AG09319 (cell line): Measurements from ENCODE around the gene ANKRD31.
A peak's percentile ranks its signal among the peaks of the same experiment; 100 is the strongest.
"Not testable (repeated sequence)": the region's sequence is repeated elsewhere in the genome, so short reads cannot be mapped to it uniquely, and the experiment has no call there.

ENCODE experiments used
- DNase-seq: peaks from one replicate; pipeline ENCODE4 v3.0.0-alpha.2; 2010; ENCODE audit warnings: low read depth; ENCODE audit errors: extremely low read depth
- TF ChIP-seq, protein P1 (sequence below): IDR thresholded peaks from 2 replicates; pipeline ENCODE4 v1.5.1; 2011; ENCODE audit warnings: low read depth, mild to moderate bottlenecking, inconsistent platforms, low read length, moderate library complexity

ANKRD31 gene

DNA sequence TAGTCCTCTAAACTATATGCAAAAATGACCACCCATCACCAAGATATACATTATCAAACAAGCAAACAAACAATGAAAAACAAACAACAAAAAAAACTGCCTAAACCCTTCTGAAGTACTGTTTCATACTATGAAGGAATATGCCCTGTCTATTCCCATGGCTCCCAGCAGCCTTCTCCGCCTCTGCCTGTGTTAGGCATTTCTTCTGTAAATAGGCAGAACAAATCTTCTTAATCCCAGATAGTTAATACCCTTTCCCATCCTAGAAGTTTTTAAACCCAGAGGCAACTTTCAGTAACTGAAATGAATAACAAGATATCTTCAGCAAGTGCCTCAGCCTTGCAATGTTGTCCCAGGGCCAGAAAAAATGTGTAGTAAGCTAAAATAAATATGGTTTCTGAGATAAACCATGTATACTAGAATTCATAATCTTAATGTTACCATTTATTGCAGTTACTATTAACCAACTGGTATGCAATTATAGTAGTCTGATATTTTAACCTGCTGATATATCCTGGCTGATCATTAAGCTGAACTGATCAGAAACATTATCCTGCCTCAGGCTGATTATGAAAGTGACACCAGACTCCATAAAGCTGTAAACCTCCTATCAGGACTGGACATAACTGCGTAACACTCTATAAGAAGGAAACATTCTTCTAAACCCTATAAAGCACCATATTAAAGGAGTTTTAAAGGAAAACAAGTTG is 68.5 kb downstream of the ANKRD31 start:
- TF ChIP-seq, protein P1, sequence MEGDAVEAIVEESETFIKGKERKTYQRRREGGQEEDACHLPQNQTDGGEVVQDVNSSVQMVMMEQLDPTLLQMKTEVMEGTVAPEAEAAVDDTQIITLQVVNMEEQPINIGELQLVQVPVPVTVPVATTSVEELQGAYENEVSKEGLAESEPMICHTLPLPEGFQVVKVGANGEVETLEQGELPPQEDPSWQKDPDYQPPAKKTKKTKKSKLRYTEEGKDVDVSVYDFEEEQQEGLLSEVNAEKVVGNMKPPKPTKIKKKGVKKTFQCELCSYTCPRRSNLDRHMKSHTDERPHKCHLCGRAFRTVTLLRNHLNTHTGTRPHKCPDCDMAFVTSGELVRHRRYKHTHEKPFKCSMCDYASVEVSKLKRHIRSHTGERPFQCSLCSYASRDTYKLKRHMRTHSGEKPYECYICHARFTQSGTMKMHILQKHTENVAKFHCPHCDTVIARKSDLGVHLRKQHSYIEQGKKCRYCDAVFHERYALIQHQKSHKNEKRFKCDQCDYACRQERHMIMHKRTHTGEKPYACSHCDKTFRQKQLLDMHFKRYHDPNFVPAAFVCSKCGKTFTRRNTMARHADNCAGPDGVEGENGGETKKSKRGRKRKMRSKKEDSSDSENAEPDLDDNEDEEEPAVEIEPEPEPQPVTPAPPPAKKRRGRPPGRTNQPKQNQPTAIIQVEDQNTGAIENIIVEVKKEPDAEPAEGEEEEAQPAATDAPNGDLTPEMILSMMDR, result no peak
- no peak for DNase-seq

DNA sequence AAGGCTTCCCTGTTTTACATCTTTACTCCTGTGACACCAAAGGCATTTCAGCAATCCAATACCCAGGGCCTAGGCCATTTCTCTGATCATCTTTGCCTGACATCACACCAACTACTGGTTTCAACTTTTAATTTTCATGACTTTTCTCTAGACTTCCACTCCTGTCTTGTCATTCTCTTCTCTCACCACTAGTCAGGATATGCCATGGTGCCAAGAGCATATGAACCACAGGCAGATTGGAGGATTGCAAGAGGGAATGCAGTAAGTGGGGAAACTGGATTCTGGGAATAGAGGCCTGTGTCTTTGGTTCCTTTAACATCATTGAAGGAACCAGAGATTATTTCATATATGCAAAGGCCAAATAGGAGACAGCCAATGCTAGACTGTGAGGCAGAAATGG is 69.3 kb downstream of the ANKRD31 start:
- no peak for DNase-seq
- TF ChIP-seq, protein P1, result no peak

DNA sequence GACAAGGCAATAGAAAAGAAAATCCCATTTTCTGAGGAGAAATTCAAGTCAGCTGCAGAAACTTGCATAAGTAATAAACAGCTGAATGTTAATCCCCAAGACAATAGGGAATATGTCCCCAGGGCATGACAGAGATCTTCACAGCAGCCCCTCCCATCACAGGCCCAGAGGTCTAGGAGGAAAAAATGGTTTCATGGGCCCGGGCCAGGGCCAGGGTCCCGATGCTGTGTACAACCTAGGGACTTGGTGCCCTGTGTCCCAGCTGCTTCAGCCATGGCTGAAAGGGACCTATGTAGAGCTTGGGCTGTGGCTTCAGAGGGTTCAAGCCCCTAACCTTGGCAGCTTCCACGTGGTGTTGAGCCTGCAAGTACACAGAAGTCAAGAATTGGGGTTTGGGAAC is 75.2 kb downstream of the ANKRD31 start:
- DNase-seq, result not testable (repeated sequence)

DNA sequence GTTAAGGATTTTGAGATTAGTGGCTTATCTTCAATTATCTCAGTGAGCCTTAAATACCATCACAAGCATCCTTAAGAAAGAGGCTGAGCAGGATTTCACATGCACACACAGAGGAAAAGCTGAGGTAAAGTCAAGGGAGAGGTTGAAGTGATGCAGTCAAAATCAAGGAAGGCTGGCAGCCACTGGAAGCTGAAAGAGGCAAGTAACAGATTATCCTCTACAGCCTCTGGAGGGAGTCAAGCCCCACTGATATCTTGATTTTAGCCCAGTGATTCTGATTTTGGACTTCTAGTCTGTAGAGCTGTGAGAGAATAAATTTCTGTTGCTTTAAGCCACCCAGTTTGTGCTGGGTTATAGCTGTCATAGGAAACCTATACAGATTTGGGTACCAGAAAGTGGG is 80.1 kb downstream of the ANKRD31 start:
- TF ChIP-seq, protein P1, result peak; percentile 5
- DNase-seq, result no peak

DNA sequence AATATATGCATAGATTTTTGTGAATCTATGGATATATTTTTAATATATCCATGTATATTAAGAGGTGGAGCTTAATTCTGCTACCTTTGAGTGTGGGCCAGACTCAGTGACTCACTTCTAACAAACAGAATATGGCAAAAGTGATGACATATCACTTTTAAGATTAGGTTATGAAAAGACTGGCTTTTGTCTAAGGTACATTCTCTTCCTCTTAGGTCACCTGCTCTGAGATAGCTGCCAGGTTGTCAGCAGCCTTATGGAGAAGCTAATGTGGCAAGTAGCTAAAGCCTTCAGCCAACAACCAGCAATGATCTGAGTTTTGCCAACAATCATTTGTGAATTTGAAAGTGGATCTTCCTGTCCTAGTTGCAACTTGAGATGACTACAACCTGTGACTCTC is 83.8 kb downstream of the ANKRD31 start:
- DNase-seq, result no peak
- TF ChIP-seq, protein P1, result no peak

DNA sequence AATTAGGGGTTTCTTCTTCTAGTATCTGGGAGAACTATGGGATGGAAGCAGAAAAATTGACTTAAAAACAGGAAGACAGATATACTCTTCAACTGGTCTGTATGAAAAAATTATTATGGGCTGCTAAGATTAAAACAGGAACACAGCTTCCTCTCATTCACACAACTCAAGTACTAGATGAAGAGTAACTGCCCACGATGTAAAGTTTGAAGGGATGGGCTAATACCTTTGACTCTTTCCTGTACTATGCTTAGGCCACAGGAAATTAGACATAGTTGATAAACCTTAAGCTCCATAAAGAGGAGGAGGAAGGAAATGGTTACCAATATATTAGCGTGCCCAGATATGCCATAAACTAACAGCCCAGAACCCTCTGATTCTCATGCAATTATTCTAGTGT is 88.6 kb downstream of the ANKRD31 start:
- DNase-seq, result no peak
- TF ChIP-seq, protein P1, result no peak

DNA sequence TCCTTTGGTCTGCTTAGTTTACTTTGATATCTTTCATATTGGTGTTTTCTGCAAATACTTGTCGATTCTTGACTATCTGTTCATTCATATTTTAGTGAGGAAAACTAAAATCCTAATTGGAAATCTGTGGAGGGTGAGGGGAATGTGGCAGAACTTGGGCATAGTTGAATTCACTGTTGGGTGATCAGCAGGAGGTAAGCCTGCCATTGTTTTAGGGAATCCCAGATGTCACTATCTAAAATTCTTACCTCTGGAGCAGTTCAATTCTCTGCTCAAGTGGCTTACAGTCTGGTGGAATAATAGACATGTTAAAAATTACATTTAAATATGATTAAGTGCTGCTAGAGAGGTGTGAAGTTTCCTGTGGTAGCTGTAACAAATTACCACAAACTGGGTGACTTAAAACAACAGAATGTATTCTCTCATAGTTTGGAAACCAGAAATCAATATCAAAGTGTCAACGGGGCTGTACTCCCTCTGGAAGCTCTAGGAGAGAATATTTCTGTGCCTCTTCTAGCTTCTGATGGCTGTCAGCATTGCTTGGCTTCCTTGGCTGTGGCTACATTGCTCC is 94.0 kb downstream of the ANKRD31 start:
- DNase-seq, result no peak
- TF ChIP-seq, protein P1, result no peak

DNA sequence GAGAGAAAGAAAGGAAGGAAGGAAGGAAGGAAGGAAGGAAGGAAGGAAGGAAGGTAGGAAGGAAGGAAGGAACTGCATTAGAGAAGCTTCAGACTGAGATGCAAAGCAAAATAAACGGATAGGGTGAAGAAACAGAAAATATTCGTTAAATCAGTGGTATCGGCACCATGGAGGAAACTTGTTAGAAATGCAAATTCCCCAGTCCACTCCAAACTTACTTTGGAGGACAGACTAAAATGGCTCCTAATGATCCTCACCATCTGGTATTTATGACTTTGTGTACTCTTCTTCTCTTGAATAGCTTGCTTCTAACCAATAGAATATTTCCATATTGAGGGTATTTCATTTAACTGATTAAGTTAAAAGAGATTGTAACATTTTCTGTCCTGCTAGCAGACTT is 96.4 kb downstream of the ANKRD31 start:
- no peak for DNase-seq
- TF ChIP-seq, protein P1, result no peak
